Spinal cord (tissue), 10 donors: ENCODE measurements around the gene TBC1D10B. TPM values are rescaled to one million over a fixed set of nuclear protein-coding genes. Genes with fewer than 3 reads are reported as not detected.

Source experiments
- DNase-seq, 6 donors: peaks; one replicate each; pipeline versions ENCODE4 v3.0.0 to v3.0.0-alpha.2; 2013 to 2015; ENCODE audit warnings: low spot score in 6 of 6, low read depth in 4 of 6
- H3K27ac ChIP-seq: one replicate; pipeline ENCODE4 v1.5.1; 2013; ENCODE audit warnings: low read depth, low read length, control low read depth
- H3K27me3 ChIP-seq: one replicate; pipeline ENCODE4 v1.6.1; 2013; ENCODE audit warnings: low read length; ENCODE audit not compliant: control insufficient read depth, insufficient read depth
- H3K36me3 ChIP-seq: one replicate; pipeline ENCODE4 v1.6.1; 2013; ENCODE audit warnings: low read length; ENCODE audit not compliant: control insufficient read depth, insufficient read depth
- H3K4me1 ChIP-seq: one replicate; pipeline ENCODE4 v1.6.1; 2013; ENCODE audit warnings: low read length; ENCODE audit not compliant: control insufficient read depth, insufficient read depth
- H3K4me3 ChIP-seq: one replicate; pipeline ENCODE4 v1.5.1; 2013; ENCODE audit warnings: low read depth, low read length, control low read depth
- H3K9me3 ChIP-seq: one replicate; pipeline ENCODE4 v1.6.1; 2013; ENCODE audit warnings: low read length; ENCODE audit not compliant: control insufficient read depth, insufficient read depth
- WGBS: methylation state at CpG from one replicate; pipeline ENCODE4 v1.1.5; 2013; ENCODE audit warnings: missing lambda C conversion rate; ENCODE audit not compliant: insufficient coverage; 5-methylcytosine and 5-hydroxymethylcytosine counted together
- long read RNA-seq, 4 donors: transcript quantifications; one replicate each; lab custom pipeline, GENCODE V29; 2026
- polyA plus RNA-seq, 2 donors: library from polyadenylated mRNA; unstranded; fragments of 120-200 nt; gene quantifications; one replicate each; pipeline ENCODE4 v1.2.1, GENCODE V29; 2013; ENCODE audit not compliant: insufficient read length in 2 of 2
- total RNA-seq, 2 donors: library from RNA; depleted of rRNA in 1 of 2; stranded (reverse); fragments of 120-200 nt in 1 of 2; fragments of >200 nt in 1 of 2; gene quantifications; one replicate each; pipeline versions ENCODE4 v1.2.3 to v1.2.4, GENCODE V29; 2013 to 2014
- donor health status: healthy.

The TBC1D10B gene, protein sequence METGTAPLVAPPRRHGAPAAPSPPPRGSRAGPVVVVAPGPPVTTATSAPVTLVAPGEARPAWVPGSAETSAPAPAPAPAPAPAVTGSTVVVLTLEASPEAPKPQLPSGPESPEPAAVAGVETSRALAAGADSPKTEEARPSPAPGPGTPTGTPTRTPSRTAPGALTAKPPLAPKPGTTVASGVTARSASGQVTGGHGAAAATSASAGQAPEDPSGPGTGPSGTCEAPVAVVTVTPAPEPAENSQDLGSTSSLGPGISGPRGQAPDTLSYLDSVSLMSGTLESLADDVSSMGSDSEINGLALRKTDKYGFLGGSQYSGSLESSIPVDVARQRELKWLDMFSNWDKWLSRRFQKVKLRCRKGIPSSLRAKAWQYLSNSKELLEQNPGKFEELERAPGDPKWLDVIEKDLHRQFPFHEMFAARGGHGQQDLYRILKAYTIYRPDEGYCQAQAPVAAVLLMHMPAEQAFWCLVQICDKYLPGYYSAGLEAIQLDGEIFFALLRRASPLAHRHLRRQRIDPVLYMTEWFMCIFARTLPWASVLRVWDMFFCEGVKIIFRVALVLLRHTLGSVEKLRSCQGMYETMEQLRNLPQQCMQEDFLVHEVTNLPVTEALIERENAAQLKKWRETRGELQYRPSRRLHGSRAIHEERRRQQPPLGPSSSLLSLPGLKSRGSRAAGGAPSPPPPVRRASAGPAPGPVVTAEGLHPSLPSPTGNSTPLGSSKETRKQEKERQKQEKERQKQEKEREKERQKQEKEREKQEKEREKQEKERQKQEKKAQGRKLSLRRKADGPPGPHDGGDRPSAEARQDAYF
- total RNA-seq: 10 to 100 TPM; 26.0 to 31.4 TPM
- 10 to 100 TPM; 65.9 to 74.1 TPM for polyA plus RNA-seq
- long read RNA-seq, donor 1, transcript TBC1D10B-201 (9 exons, 3,350 nt): major isoform, 6 of 6 reads
- long read RNA-seq, donor 1, partial matches to known transcripts: 0 of 6 reads
- long read RNA-seq, donor 1, other reads (novel, unspliced or antisense): 0 of 6 reads
- long read RNA-seq, donor 2, partial matches to known transcripts: 0 of 3 reads
- long read RNA-seq, donor 2, other reads (novel, unspliced or antisense): 0 of 3 reads
- long read RNA-seq, donor 3, partial matches to known transcripts: 0 of 4 reads
- long read RNA-seq, donor 3, other reads (novel, unspliced or antisense): 0 of 4 reads
- long read RNA-seq, donor 4, partial matches to known transcripts: 5 of 7 reads
- long read RNA-seq, donor 4, other reads (novel, unspliced or antisense): 0 of 7 reads

DNA sequence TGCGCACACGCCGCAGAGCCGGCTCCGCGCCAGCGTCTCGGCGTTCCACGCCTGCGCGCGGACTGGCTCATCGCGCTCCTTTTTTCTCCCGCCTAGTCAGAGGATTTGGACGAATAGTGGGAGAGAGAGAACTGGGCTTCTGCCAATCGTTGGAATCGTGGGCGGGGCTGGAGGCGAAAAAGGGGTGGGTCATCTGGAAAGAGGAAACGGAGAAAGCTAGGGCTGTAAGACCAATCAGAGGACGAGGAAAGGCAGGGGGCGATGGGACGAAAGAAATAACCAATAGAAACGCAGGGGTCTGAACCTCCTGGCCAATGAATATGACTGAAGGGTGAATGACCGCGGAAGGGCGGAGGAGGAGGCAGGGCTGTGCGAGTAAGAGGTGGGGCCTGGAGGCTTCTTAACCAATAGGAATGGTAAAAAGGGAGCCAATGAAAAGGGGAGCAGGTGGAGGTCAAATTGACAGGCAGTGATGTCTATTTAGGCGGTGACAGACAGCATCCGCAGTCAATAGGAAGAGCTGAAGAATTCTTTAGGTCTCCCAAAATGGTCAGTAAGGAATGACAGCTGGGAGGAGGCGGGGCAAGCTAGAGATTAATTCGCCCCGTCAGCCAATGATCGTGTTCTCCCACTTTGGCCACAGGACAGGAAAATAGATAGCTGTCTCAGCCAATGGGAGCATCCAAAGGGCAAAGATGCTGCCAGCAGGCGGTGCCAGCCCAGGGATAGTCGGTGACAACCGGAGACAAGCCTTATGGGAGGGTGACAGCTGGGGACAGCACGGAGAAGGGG lies at the start of gene TBC1D10B:
TBC1D10B (minus strand) TSS at position 39 of the 792 bp plus-strand sequence. CDS start 311 bp downstream, outside the sequence.
- H3K4me3 ChIP-seq: peak within 1 kb of the TSS; percentile 68
- H3K27ac ChIP-seq: peak within 1 kb of the TSS; percentile 97
- H3K4me1 ChIP-seq: peaks cover 43% of the 10 kb centered on the region
- DNase-seq: peak; percentile 99 to 100 (median 100)
- under 1% methylated on average over 39 of the region's 40 CpGs for WGBS
- no peaks in the 10 kb centered on the region for H3K27me3 ChIP-seq
- H3K9me3 ChIP-seq: no peaks in the 10 kb centered on the region
- peaks cover 15% of the 10 kb centered on the region for H3K36me3 ChIP-seq

DNA sequence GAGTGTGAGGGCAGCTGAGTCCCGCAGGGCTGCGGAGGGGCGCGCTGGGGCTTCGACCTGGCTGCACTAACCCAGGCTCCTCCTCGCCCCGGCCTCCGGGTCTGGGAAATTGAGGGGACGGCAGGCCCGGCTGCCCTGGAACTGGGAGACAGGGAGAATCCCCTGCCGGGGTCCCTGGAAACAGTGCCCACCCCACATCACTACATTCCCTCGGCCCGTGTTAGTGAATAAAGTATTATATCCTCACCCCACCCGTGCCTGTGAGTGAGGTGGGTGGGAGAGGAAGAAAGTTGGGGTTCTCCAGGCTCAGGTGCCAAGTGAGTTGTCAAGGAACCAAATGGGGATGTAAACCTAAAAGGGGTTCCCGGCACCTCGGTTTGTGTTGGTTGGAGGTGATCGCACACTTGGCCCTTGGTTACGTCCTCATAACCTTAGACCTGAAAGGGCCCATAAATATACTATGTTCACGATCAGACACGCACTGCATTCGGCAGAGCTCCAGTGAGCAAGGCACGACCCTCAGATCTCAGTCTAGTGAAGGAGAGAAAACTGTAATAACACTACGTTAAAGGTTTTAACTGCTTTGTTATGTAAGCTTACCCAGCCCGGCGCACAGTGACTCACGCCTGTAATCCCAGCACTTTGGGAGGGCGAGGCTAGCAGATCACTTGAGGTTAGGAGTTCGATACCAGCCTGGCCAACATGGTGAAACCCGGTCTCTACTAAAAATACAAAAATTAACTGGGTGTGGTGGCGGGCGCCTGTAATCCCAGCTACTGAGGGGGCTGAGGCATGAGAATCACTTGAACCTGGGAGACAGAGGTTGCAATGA lies 48.3 kb upstream of the TBC1D10B start:
- no peak for DNase-seq
- Histone ChIP-seq H3K27me3 (no peaks in the 10 kb centered on the region), H3K9me3 (no peaks in the 10 kb centered on the region), H3K36me3 (peaks cover 25% of the 10 kb centered on the region), H3K27ac (peak overlapping the region; percentile 69), H3K4me3 (peak overlapping the region; percentile 33), H3K4me1 (peaks cover 19% of the 10 kb centered on the region)
- WGBS: 58% methylated on average over 12 of the region's 31 CpGs

DNA sequence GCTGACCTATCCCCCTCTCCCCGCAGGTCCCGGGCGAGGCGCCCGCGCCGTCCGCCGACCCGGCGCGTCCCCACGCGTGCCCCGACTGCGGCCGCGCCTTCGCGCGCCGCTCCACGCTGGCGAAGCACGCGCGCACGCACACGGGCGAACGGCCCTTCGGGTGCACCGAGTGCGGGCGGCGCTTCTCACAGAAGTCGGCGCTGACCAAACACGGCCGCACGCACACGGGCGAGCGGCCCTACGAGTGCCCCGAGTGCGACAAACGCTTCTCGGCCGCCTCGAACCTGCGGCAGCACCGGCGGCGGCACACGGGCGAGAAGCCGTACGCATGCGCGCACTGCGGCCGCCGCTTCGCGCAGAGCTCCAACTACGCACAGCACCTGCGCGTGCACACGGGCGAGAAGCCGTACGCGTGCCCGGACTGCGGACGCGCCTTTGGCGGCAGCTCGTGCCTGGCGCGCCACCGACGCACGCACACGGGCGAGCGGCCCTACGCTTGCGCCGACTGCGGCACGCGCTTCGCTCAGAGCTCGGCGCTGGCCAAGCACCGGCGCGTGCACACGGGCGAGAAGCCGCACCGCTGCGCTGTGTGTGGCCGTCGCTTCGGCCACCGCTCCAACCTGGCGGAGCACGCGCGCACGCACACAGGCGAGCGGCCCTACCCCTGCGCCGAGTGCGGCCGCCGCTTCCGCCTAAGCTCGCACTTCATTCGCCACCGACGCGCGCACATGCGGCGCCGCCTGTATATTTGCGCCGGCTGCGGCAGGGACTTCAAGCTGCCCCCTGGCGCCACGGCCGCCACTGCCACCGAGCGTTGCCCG lies 47.4 kb upstream of the TBC1D10B start:
- Histone ChIP-seq H3K36me3 (peaks cover 21% of the 10 kb centered on the region), H3K27ac (peak overlapping the region; percentile 69), H3K9me3 (no peaks in the 10 kb centered on the region), H3K4me1 (peaks cover 19% of the 10 kb centered on the region), H3K27me3 (no peaks in the 10 kb centered on the region), H3K4me3 (peak overlapping the region; percentile 45)
- under 1% methylated on average over 140 of the region's 140 CpGs for WGBS
- DNase-seq: peak; percentile 75 to 98 (median 84)

DNA sequence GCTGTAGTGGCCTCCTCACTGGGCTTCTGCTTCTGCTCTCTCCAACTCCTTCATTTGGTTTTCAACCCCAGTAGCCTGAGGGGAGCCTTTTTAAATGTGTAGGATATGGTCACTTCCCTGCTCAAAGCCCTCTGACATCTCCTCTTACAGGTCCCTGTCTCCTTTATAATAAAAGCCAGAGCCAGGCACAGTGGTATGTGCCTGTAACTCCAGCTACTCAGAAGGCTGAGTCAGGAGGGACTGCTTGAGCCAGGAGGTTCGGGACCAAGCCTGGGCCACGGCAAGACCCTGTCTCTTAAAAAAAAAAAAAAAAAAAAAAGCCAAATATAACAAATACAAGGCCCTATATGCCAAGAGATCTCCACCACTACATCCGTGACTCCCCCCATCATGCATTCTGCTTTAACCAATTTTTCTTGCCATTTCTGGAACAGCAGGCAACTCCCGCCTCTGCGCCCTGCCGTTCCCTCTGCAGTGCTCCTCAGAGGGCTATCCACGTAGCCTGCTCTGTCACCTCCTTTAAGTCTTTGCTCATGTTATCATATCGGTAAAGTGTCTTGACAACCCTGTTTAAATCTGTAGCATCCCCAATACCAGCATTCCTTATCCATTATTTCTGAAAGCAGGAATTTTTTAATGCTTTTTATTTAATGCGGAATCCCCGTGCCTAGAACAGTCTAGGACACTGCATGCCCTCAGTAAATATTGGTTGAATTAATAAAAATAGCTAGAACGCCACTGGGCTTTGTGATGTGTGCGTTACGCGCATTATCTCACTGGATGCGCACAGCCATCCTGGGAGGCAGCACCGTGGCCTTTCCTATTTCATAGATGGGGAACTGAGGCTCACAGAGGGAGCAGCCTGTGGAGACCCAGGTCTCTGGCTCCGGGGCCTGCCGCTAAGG lies 46.6 kb upstream of the TBC1D10B start:
- Histone ChIP-seq H3K27me3 (no peaks in the 10 kb centered on the region), H3K27ac (no peak overlapping the region), H3K4me3 (peak overlapping the region; percentile 45), H3K36me3 (peaks cover 21% of the 10 kb centered on the region), H3K9me3 (no peaks in the 10 kb centered on the region), H3K4me1 (peaks cover 19% of the 10 kb centered on the region)
- 44% methylated on average over 15 of the region's 18 CpGs for WGBS
- peak in 1 of 6 donors; percentile 78 for DNase-seq

DNA sequence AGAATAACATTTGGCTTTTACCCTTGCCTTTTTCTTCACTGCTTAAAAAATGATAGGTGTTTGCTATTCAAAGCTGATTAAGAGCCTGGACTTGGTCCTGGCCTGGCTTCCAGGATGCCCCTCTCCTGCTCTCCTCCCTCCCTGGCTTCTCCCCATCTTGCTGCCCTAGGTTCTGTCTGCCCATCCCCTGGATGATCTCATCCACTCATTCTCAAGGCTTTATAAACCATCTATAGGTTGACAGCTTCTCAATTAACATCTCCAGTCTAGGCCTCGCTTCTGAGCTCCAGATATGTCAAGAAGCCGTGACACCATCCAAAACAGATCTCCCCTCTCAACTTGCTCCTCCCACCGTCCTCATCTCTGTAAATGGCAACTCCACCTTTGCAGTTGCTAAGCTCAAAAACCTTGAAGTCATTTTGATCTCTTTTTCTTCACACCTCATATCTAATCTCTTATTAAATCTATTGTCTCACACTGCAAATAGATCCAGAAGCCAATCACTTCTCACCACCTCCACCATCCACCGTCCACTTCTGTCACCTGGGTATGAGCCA lies 45.8 kb upstream of the TBC1D10B start:
- WGBS: 87% methylated on average over 4 of the region's 4 CpGs
- no peaks in the 10 kb centered on the region for H3K27me3 ChIP-seq
- no peak overlapping the region for H3K27ac ChIP-seq
- no peak for DNase-seq
- H3K36me3 ChIP-seq: peaks cover 28% of the 10 kb centered on the region
- no peak overlapping the region for H3K4me3 ChIP-seq
- H3K4me1 ChIP-seq: peaks cover 19% of the 10 kb centered on the region
- H3K9me3 ChIP-seq: no peaks in the 10 kb centered on the region

DNA sequence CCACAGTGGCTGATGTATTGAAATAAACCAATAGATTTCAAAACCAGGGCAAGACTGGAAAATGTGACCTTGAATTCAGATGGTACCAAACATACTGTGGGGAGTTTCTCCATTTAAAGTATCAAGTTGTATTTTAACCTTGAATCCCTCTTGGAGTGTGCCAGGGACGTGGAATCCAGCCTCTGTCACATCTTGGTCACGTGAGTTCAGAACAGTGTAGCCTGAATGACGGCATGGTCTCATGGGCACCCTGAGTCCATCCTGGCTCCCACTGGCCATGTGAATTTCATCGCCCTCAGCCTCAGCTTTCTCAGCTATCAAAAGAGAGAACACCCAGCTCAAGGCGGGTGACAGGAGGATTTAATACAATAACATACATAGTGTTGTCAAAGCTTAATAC lies 43.9 kb upstream of the TBC1D10B start:
- H3K36me3 ChIP-seq: peaks cover 26% of the 10 kb centered on the region
- DNase-seq: no peak
- H3K4me3 ChIP-seq: no peak overlapping the region
- H3K27ac ChIP-seq: no peak overlapping the region
- H3K4me1 ChIP-seq: peaks cover 25% of the 10 kb centered on the region
- 90% methylated on average over 3 of the region's 5 CpGs for WGBS
- H3K27me3 ChIP-seq: no peaks in the 10 kb centered on the region
- H3K9me3 ChIP-seq: no peaks in the 10 kb centered on the region

DNA sequence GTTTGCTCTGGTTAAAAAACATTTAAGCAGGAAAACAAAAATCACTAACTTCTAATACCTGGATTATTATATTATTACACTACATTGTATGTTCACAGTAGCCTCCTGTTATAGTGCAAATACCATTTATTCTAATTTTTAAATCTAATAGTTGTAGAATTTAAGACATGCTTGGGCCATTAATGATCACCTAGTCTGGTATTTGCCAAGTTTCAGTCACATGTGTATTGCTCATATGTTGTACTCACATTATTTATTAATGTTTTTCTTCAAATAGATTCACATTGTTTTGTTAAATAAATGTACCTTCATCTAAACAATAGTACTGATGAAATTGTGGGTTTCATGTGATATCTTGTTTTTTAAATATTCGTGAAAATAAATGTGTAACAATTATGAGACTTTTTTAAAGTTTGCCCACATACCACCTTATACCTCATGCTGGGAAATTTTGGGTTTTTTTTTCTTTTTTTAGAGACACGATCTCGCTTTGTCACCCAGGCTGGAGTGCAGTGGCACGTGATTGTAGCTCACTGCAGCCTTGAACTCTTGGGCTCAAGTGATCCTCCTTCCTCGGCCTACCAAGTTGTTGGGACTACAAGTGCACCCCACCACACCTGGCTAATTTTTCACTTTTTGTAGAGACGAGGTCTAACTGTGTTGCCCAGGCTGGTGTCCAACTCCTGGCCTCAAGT lies 43.0 kb upstream of the TBC1D10B start:
- Histone ChIP-seq H3K27ac (no peak overlapping the region), H3K4me1 (peaks cover 26% of the 10 kb centered on the region), H3K9me3 (no peaks in the 10 kb centered on the region), H3K36me3 (peaks cover 26% of the 10 kb centered on the region), H3K4me3 (no peak overlapping the region), H3K27me3 (no peaks in the 10 kb centered on the region)
- no peak for DNase-seq
- WGBS: 96% methylated on average over 5 of the region's 6 CpGs
